ENCODE results near the gene PDZK1IP1.

DNA sequence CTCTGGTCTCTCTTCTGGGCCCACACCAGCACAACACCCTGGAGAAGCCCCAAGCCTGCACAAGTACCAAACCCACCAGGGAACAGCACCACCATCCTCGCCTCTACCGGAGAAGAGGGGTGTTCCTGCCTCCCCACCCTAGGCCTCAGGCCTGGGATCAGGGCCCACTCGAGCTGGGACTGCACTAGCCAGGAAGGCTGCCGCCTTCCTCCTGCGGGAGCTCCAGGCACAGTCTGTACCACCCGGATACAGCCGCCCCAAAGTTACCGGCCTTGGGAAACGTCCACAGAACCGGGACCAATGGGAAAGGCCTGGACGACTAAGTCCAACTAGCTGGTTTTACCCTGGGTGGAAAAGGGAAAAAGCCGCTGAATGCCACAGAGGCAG is 38.8 kb upstream of the PDZK1IP1 start:
- no peak for TF ChIP-seq EZH2 (IDR thresholded peaks at IDR 0.05; ENCODE audit: low read length)
- TF ChIP-seq, protein P1, sequence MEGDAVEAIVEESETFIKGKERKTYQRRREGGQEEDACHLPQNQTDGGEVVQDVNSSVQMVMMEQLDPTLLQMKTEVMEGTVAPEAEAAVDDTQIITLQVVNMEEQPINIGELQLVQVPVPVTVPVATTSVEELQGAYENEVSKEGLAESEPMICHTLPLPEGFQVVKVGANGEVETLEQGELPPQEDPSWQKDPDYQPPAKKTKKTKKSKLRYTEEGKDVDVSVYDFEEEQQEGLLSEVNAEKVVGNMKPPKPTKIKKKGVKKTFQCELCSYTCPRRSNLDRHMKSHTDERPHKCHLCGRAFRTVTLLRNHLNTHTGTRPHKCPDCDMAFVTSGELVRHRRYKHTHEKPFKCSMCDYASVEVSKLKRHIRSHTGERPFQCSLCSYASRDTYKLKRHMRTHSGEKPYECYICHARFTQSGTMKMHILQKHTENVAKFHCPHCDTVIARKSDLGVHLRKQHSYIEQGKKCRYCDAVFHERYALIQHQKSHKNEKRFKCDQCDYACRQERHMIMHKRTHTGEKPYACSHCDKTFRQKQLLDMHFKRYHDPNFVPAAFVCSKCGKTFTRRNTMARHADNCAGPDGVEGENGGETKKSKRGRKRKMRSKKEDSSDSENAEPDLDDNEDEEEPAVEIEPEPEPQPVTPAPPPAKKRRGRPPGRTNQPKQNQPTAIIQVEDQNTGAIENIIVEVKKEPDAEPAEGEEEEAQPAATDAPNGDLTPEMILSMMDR (optimal IDR thresholded peaks at IDR 0.05 in 1 of 3, IDR thresholded peaks at IDR 0.05 in 1 of 3, conservative IDR thresholded peaks at IDR 0.05 in 1 of 3; ENCODE audit: extremely low read depth in 1 of 3, insufficient read depth in 2 of 3, low read length in 3 of 3), result no peak
